ENCODE data around the gene STPG1.

STPG1 gene

DNA sequence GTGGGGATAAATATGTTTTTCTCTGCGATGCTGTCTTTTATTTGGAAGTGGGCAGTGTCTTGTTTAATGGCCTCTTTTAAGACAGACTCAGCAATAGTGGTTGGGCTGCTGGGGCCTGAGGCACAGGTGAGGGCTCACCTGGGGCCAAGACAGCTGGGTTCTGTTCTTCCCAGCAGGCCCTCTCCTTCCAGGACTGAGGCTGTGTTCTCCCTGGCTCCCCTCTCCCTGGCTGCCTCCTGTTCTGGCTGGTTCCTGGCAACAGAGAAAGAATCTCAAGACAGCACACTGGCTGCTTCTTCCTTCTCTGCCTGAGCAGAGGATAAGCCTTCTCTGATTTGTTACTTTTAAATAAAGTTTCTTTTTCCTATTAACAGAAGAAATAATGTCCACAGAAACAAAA lies 101.8 kb downstream of the STPG1 start:
- no peak for DNase-seq

- DNase-seq = no peak
Observed at GRCh38 chr1:24311234-24311633, 102.3 kb downstream of the STPG1 start.

DNA sequence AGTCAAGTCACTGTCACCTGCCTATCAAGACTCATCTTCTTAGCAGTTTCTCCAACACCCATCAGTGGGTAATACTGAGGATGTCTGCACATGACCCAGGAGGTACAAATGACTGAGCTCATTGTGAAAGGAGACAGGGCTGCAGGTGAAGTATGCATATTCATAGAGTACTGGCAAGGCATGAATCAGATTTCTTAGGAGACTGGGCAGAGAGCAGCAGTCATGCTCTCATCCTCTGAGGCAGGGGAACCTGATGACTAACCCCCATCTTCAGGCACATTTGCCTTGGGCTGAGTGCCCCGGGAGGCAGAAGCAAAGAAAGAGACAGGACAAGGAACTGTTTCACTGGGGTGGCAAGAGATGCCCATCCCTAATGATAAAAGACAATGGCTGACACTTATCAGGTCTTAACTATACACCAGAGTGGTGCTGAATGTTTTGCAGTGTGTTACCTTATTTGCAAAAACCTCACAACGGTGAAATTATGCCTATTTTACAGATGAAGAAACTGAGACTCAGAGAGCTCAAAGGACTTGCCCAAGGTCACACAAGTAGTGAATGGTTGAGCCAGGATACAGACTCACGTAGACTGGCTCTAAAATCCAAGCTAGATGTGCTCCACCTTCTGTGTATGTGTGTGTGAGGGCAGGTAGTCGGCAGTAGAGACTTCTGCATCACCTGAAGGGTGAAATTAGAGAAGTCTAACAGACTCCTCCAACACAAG lies 103.7 kb downstream of the STPG1 start:
- DNase-seq = no peak

- DNase-seq = no peak
Observed at GRCh38 chr1:24308365-24309015, 105.1 kb downstream of the STPG1 start.
